ENCODE data around the gene KRT86.

KRT86 gene

GRCh38 chr12:52278575-52279421, 4.4 kb downstream of the KRT86 start:
- POLR2A ChIA-PET: interaction anchor here (0.7 to 1.7 kb wide), 4 partner anchors 48 to 121 kb away, joined by 3 to 6 read pairs (median 4); partner anchors contain the start of gene KRT80
- Histone ChIP-seq H3K36me3 (ENCODE audit: control insufficient read depth in 2 of 2, insufficient read depth in 1 of 2, low read length in 2 of 2) (no peaks in the 10 kb centered on the region), H3K27ac (ENCODE audit: extremely low read depth, low read depth, low read length) (no peak overlapping the region), H3K4me3 (ENCODE audit: low read depth, low read length) (no peak overlapping the region), H3K9me3 (ENCODE audit: control insufficient read depth, insufficient read depth, low read depth, low read length) (no peaks in the 10 kb centered on the region), H3K4me1 (ENCODE audit: control insufficient read depth, insufficient read depth, low read length) (no peaks in the 10 kb centered on the region; the same call in 1 of the 2 replicates)
- CTCF ChIA-PET: interaction anchor here (0.5 to 7.3 kb wide), 70 partner anchors 9 to 1578 kb away, joined by 3 to 98 read pairs (median 4); partner anchors contain the start of genes KRT80 and KRT81
- TF ChIP-seq ZNF777 (tag by site-specific recombination; IDR thresholded peaks at IDR 0.05; ENCODE audit: borderline replicate concordance) (peak; percentile 42; the same call in 1 of the 2 replicates), ZNF843 (tag by site-specific recombination; IDR thresholded peaks at IDR 0.05) (peak; percentile 16; the same call in 1 of the 2 replicates), ZNF214 (tag by site-specific recombination; IDR thresholded peaks at IDR 0.05; ENCODE audit: borderline replicate concordance) (no peak), ZNF76 (tag by site-specific recombination; IDR thresholded peaks at IDR 0.05; ENCODE audit: borderline replicate concordance, low read depth) (no peak), ZXDB (tag by site-specific recombination; IDR thresholded peaks at IDR 0.05) (no peak), GLI2 (tag by site-specific recombination; IDR thresholded peaks at IDR 0.05; ENCODE audit: borderline replicate concordance, low read depth) (no peak), ZNF350 (tag by site-specific recombination; IDR thresholded peaks at IDR 0.05) (no peak), ZNF335 (tag by site-specific recombination; conservative IDR thresholded peaks at IDR 0.05) (peak; percentile 29; the same call in 1 of the 2 replicates), ZNF501 (tag by site-specific recombination; IDR thresholded peaks at IDR 0.05) (no peak), ZNF398 (tag by site-specific recombination; IDR thresholded peaks at IDR 0.05) (no peak), ZNF404 (tag by site-specific recombination; IDR thresholded peaks at IDR 0.05) (no peak), ZNF18 (tag by site-specific recombination; IDR thresholded peaks at IDR 0.05) (no peak), ZNF19 (tag by site-specific recombination; IDR thresholded peaks at IDR 0.05; ENCODE audit: low read depth) (no peak), ZNF654 (tag by site-specific recombination; IDR thresholded peaks at IDR 0.05; ENCODE audit: low read depth) (no peak), ZNF292 (tag by site-specific recombination; IDR thresholded peaks at IDR 0.05; ENCODE audit: borderline replicate concordance, low read depth) (no peak), ZNF670 (tag by site-specific recombination; IDR thresholded peaks at IDR 0.05; ENCODE audit: low read depth) (no peak), ZBTB17 (tag by site-specific recombination; IDR thresholded peaks at IDR 0.05) (0 out of 2 replicates have a peak, but pooled peaks have one; percentile 37), ZNF274 (IDR thresholded peaks at IDR 0.05; ENCODE audit: low read length) (no peak), ZNF274 (tag by site-specific recombination; IDR thresholded peaks at IDR 0.05; ENCODE audit: borderline replicate concordance) (no peak), ZNF2 (tag by site-specific recombination; IDR thresholded peaks at IDR 0.05) (no peak), ZNF513 (tag by site-specific recombination; IDR thresholded peaks at IDR 0.05) (peak; percentile 36; the same call in 1 of the 2 replicates), ZNF391 (tag by site-specific recombination; IDR thresholded peaks at IDR 0.05; ENCODE audit: borderline replicate concordance, low read depth) (no peak), ZNF175 (tag by site-specific recombination; IDR thresholded peaks at IDR 0.05) (no peak), ZNF830 (tag by site-specific recombination; IDR thresholded peaks at IDR 0.05; ENCODE audit: low read depth) (no peak), ZNF341 (tag by site-specific recombination; IDR thresholded peaks at IDR 0.05; ENCODE audit: low read depth) (peak; percentile 78), MYNN (tag by site-specific recombination; IDR thresholded peaks at IDR 0.05; ENCODE audit: borderline replicate concordance) (no peak), ZNF791 (tag by site-specific recombination; IDR thresholded peaks at IDR 0.05) (no peak), ZNF792 (tag by site-specific recombination; IDR thresholded peaks at IDR 0.05) (no peak), ZNF394 (tag by site-specific recombination; IDR thresholded peaks at IDR 0.05; ENCODE audit: borderline replicate concordance) (no peak), ATF2 (tag by site-specific recombination; IDR thresholded peaks at IDR 0.05; ENCODE audit: low read depth) (no peak)
